Activated B cell treated with CpG ODN at 0.5 μM for 24 hours (primary cell): Measurements from ENCODE around the gene KHK. TPM values are rescaled to one million over a fixed set of nuclear protein-coding genes. Genes with fewer than 3 reads are reported as not detected.

Experiments used
- ATAC-seq: fragments of 200-7000 bp; cut with Tn5 transposase; one replicate; pipeline ENCODE4 v1.10.0; 2021; ENCODE audit warnings: low read depth, mild to moderate bottlenecking, moderate library complexity
- CTCF ChIA-PET: fragments of 350-600 bp; sonication (Branson Sonifier 250); formaldehyde crosslinking; loops from one replicate; lab custom pipeline; 2021; ENCODE audit warnings: antibody characterized with exemption; lab: Charles Lee
- POLR2A ChIA-PET: fragments of 350-600 bp; sonication (Branson Sonifier 250); formaldehyde crosslinking; loops from one replicate; lab custom pipeline; 2021; ENCODE audit warnings: antibody characterized with exemption; lab: Charles Lee
- DNase-seq: peaks from one replicate; pipeline ENCODE4 v3.0.0; 2022
- H3K27ac Mint-ChIP-seq: one replicate; pipeline ENCODE4 v1.8.0; 2020; ENCODE audit warnings: mixed read lengths
- H3K27me3 Mint-ChIP-seq: one replicate; pipeline ENCODE4 v1.8.0; 2021; ENCODE audit warnings: mixed read lengths
- H3K36me3 Mint-ChIP-seq: one replicate; pipeline ENCODE4 v1.8.0; 2021; ENCODE audit warnings: low read depth, mixed read lengths
- H3K4me1 Mint-ChIP-seq: one replicate; pipeline ENCODE4 v1.8.0; 2021; ENCODE audit warnings: mixed read lengths
- H3K4me3 Mint-ChIP-seq: one replicate; pipeline ENCODE4 v1.8.0; 2020; ENCODE audit warnings: mild to moderate bottlenecking, mixed read lengths
- H3K9me3 Mint-ChIP-seq: one replicate; pipeline ENCODE4 v1.8.0; 2020; ENCODE audit warnings: mixed read lengths
- intact Hi-C: fragments of 100-400 bp; cut with micrococcal nuclease; formaldehyde crosslinking; loops from one replicate; pipeline ENCODE4 v1.15.1; 2024
- total RNA-seq: library from RNA; stranded (reverse); gene quantifications from 2 replicates; pipeline ENCODE4 v1.2.3, GENCODE V29; 2022
- TF ChIP-seq, protein P1 (sequence below): fragments of 200-600 bp; IDR thresholded peaks from one replicate; pipeline ENCODE4 v1.8.0; 2022; ENCODE audit warnings: antibody characterized with exemption, mild to moderate bottlenecking

The KHK gene
- total RNA-seq, 1 donor from 2014 or later = 2.6 TPM

DNA sequence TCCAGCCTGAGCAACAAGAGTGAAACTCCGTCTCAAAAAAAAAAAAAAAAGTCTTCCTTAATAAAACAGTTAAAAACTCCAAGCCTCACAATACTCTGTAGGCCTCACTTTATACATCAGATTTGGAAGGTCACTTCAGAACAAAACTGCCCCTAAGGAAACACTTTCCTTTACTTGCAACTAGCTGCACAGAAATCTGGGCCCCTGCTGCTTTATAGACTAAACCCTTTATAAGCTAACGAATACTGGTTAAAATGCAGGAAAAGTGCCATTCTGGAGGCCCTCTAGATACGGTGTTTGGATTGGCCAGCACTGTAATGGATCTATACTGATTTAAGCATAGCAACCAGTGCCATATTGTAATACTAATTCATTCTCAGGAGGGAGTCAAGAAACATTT lies 38.5 kb downstream of the KHK start:
- ChIA-PET CTCF (no interaction called here), POLR2A (interaction anchor here (3.5 kb wide), 1 partner anchor 9 kb away, joined by 32 read pairs; the partner anchor contains the start of gene PREB)
- peaks cover 11% of the 10 kb centered on the region for H3K27me3 Mint-ChIP-seq
- peaks cover 14% of the 10 kb centered on the region for H3K36me3 Mint-ChIP-seq
- TF ChIP-seq, protein P1, sequence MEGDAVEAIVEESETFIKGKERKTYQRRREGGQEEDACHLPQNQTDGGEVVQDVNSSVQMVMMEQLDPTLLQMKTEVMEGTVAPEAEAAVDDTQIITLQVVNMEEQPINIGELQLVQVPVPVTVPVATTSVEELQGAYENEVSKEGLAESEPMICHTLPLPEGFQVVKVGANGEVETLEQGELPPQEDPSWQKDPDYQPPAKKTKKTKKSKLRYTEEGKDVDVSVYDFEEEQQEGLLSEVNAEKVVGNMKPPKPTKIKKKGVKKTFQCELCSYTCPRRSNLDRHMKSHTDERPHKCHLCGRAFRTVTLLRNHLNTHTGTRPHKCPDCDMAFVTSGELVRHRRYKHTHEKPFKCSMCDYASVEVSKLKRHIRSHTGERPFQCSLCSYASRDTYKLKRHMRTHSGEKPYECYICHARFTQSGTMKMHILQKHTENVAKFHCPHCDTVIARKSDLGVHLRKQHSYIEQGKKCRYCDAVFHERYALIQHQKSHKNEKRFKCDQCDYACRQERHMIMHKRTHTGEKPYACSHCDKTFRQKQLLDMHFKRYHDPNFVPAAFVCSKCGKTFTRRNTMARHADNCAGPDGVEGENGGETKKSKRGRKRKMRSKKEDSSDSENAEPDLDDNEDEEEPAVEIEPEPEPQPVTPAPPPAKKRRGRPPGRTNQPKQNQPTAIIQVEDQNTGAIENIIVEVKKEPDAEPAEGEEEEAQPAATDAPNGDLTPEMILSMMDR = no peak
- no peaks in the 10 kb centered on the region for H3K9me3 Mint-ChIP-seq
- peaks cover 8% of the 10 kb centered on the region for H3K4me1 Mint-ChIP-seq
- ATAC-seq = no peak
- intact Hi-C loops = no loop called here
- no peak for DNase-seq
- H3K4me3 Mint-ChIP-seq = no peak overlapping the region
- H3K27ac Mint-ChIP-seq = no peak overlapping the region

DNA sequence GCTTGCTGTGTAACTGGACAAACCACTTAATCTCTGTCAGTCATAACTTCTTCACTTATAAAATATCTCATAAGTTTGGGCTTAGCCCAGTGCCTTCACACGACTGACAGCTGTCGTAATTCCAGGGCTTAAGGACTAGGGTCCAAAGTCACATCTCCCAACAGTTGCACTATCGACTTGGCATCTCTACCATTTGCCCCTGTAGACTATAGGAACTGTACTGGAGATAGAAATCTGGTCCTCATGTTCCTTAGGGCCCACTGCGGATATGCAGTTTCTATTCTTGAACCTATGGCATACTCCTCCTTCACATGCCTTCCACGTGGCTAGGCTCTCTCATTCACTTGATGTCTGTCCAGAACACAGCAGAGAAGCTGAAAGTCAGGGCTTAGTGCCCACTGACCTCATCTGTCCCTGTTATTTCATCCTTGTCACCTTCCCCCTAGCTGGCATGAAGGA lies 39.7 kb downstream of the KHK start:
- peaks cover 8% of the 10 kb centered on the region for H3K4me1 Mint-ChIP-seq
- DNase-seq (no peak), ATAC-seq (no peak)
- H3K27ac Mint-ChIP-seq = no peak overlapping the region
- POLR2A ChIA-PET = interaction anchor here (0.7 kb wide), 1 partner anchor 40 kb away, joined by 3 read pairs; the partner anchor contains the start of gene KHK
- CTCF ChIA-PET = no interaction called here
- peaks cover 24% of the 10 kb centered on the region for H3K36me3 Mint-ChIP-seq
- no peaks in the 10 kb centered on the region for H3K9me3 Mint-ChIP-seq
- intact Hi-C loops = no loop called here
- TF ChIP-seq, protein P1 = no peak
- H3K4me3 Mint-ChIP-seq = no peak overlapping the region
- peaks cover 5% of the 10 kb centered on the region for H3K27me3 Mint-ChIP-seq

DNA sequence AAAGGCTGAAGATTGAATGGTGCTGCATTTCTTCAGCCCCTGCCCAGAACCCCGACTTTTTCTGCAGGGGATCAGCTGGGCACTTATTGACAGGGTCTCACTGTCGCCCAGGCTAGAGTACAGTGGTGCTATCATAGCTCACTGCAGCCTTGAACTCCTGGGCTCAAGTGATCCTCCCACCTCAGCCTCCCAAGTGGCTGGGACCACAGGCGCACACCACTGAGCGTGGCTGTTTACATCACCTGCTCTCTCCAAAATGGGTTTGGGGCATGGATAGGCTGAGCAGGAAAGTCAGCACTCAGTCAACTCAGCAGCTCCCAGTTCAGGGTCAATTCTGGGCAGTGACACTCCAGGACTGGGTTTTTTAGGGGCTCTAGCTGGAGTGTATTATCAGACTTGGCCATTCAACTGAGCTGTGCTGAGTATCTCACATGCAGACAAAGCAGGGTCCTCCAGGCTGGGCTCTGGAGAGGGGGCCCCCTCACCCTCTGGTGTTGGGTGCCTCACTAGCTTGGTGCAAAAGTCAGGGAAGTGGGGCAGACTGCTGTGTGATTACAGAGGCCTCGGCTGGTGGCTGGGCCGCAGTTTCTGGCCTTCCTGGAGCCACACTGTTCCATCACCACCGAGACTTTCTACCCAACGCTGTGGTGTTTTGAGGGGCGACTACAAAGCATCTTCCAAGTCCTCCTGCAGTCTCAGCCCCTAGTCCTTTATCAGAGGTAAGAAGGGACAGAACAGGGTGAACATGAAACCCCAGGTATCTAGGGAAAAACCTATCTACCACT lies 41.5 kb downstream of the KHK start:
- Mint-ChIP-seq H3K27ac (no peak overlapping the region), H3K4me3 (no peak overlapping the region), H3K4me1 (peaks cover 12% of the 10 kb centered on the region), H3K27me3 (no peaks in the 10 kb centered on the region), H3K36me3 (peaks cover 39% of the 10 kb centered on the region), H3K9me3 (no peaks in the 10 kb centered on the region)
- TF ChIP-seq, protein P1 = no peak
- DNase-seq (no peak), ATAC-seq (no peak)
- CTCF ChIA-PET = interaction anchor here (0.8 kb wide), 1 partner anchor 30 kb away, joined by 3 read pairs; no protein-coding TSS in a partner anchor
- POLR2A ChIA-PET = interaction anchor here (0.6 kb wide), 1 partner anchor 667 kb away, joined by 6 read pairs; no protein-coding TSS in a partner anchor
- intact Hi-C loops = no loop called here

DNA sequence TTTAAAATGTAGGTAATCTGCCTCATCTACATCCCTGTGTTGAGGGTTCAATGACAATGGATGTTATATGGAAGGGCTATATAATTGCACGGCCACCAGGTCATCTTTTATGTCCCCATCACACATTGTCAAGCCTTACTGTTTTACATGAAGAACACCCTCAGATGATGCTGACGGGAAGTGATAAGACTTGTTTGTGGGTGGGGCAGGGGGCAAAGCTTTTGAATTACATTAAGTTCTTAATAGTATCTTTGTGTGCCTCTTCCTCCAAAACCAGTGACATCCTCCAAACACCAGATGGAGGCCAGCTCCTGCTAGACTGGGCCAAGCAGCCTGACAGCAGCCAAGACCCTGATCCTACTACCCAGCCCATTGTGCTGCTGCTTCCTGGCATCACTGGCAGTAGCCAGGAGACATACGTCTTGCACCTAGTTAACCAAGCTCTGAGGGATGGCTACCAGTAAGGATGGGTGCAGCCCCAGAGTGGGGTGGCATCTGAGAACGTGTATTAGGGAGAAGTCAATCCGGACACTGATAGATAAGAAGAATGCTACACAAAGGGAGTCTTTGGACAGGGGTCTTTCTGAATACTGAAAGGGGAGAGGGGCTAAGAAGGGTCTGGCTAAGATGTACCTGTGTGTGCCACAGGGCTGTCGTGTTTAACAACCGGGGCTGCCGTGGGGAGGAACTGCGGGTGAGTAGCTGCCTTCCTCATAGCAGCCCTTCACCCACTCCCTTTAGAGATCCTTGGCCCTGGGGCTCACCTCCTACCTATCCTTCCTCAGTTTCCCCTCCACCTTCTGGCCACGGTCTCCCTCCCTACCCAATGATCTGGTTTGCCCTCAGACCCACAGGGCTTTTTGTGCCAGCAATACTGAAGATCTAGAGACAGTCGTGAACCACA lies 42.3 kb downstream of the KHK start:
- intact Hi-C loops = no loop called here
- Mint-ChIP-seq H3K27ac (no peak overlapping the region), H3K4me1 (peaks cover 15% of the 10 kb centered on the region), H3K9me3 (no peaks in the 10 kb centered on the region), H3K36me3 (peaks cover 40% of the 10 kb centered on the region), H3K27me3 (no peaks in the 10 kb centered on the region), H3K4me3 (no peak overlapping the region)
- POLR2A ChIA-PET = interaction anchor here (0.6 kb wide), 1 partner anchor 668 kb away, joined by 6 read pairs; no protein-coding TSS in a partner anchor
- ATAC-seq (no peak), DNase-seq (no peak)
- TF ChIP-seq, protein P1 = no peak
- CTCF ChIA-PET = interaction anchor here (0.8 kb wide), 1 partner anchor 31 kb away, joined by 3 read pairs; no protein-coding TSS in a partner anchor
